NB4 (cell line): Measurements from ENCODE around the gene DCC.

Experiments
- CTCF ChIP-seq: IDR thresholded peaks from one replicate; pipeline ENCODE4 v1.5.1; 2012; ENCODE audit warnings: low read depth, low read length
- POLR2A ChIP-seq: IDR thresholded peaks from 2 replicates; pipeline ENCODE4 v1.6.1; 2011; ENCODE audit warnings: mild to moderate bottlenecking; ENCODE audit not compliant: insufficient read length; ENCODE audit errors: extremely low read depth
- TF ChIP-seq, protein P1 (sequence below): IDR thresholded peaks from 2 replicates; pipeline ENCODE4 v1.6.1; 2011; ENCODE audit warnings: low read depth, low read length

DNA sequence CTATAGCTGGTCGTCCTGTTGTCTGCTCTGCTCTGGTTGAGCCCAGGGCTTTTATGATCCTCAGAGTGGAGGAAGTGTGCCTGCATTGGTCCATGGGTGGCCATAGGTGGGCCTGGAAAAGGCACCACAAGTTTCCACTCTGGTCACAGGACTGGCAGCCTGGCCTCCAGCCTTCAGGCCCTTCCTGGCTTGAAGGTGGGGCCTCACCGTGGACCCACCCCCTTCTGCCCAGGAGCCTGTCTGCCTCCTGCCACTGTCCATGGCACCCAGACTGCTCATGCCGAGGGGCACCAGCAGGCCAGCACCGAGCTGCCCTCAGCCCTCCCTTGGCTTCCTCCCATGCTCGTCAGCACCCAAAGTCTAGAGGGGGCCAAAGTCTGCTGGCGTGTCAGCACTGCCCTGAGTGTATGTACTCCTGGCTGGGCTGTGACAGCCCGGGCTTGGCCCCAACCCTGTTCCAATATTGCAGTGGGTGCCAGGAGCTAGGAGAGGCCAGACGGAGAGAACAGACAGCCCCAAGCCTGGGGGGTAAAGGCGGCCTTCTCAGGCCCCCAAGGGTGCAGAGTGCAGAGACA, 529.4 kb downstream of the DCC start:
- TF ChIP-seq POLR2A (no peak), CTCF (no peak)
- TF ChIP-seq, protein P1, sequence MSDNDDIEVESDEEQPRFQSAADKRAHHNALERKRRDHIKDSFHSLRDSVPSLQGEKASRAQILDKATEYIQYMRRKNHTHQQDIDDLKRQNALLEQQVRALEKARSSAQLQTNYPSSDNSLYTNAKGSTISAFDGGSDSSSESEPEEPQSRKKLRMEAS = no peak
